Dendritic cell treated with granulocyte-macrophage colony-stimulating factor and Interleukin-4, amounts not matched to agents 40 ng/mL and 50 ng/mL, for 4 days (primary cell): ENCODE results near the gene GRAP2.
"Not testable (repeated sequence)": the region's sequence is repeated elsewhere in the genome, so short reads cannot be mapped to it uniquely, and the experiment has no call there.

Experiments
- H3K27ac Mint-ChIP-seq: one replicate; pipeline ENCODE4 v1.8.0; 2022; ENCODE audit warnings: mild to moderate bottlenecking, mixed read lengths
- H3K27me3 Mint-ChIP-seq: one replicate; pipeline ENCODE4 v1.8.0; 2022; ENCODE audit warnings: mild to moderate bottlenecking, mixed read lengths
- H3K36me3 Mint-ChIP-seq: one replicate; pipeline ENCODE4 v1.8.0; 2022; ENCODE audit warnings: low read depth, mixed read lengths
- H3K4me1 Mint-ChIP-seq: one replicate; pipeline ENCODE4 v1.8.0; 2022; ENCODE audit warnings: low read depth, mixed read lengths
- H3K4me3 Mint-ChIP-seq: one replicate; pipeline ENCODE4 v1.8.0; 2022; ENCODE audit warnings: mild to moderate bottlenecking, moderate library complexity, mixed read lengths
- H3K9me3 Mint-ChIP-seq: one replicate; pipeline ENCODE4 v1.8.0; 2022; ENCODE audit warnings: mixed read lengths
- intact Hi-C: fragments of 100-400 bp; cut with micrococcal nuclease; formaldehyde crosslinking; loops from one replicate; pipeline ENCODE4 v1.15.0; 2022

The GRAP2 gene

DNA sequence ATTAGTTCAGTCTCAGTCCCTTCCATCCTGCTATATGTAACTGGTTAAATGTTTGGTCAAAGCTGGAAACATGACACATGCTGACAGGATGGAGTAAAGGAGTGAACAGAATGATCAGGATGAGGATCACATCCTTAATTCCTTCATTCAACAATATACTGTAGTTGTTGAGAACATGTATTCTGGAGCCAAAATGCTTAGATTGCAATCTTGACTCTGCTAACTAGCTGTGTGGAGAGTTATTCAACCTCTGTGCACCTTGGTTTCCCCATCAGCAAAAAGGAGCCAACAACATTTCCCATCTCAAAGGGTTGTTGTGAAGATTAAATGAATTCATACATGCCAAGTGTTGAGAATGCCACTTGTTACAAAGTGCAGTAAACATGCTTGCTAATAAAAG is 20.2 kb upstream of the GRAP2 start:
- Mint-ChIP-seq H3K4me3 (no peak overlapping the region), H3K36me3 (no peaks in the 10 kb centered on the region), H3K27me3 (peaks cover 3% of the 10 kb centered on the region), H3K9me3 (no peaks in the 10 kb centered on the region), H3K27ac (no peak overlapping the region), H3K4me1 (peaks cover 13% of the 10 kb centered on the region)
- intact Hi-C loops: no loop called here

DNA sequence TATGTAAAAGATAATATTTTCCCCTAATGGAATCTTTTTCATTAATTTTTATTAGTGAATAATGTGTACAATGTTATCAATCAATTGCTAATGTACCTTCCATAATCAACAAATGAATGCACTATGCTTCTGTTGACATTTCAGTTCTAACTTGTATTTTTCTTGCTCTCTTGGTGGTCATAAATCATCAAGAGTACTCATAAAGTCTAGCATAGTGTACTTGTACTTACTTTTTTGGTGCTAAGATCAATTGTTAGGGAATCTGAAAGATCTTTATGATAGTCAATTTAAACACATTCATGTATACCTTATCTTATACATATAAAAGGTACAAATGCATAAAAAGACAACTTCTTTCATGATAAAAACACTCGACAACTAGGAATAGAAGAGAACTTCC is 17.8 kb upstream of the GRAP2 start:
- H3K27me3 Mint-ChIP-seq: peaks cover 5% of the 10 kb centered on the region
- intact Hi-C loops: no loop called here
- H3K9me3 Mint-ChIP-seq: no peaks in the 10 kb centered on the region
- H3K4me1 Mint-ChIP-seq: peaks cover 8% of the 10 kb centered on the region
- no peaks in the 10 kb centered on the region for H3K36me3 Mint-ChIP-seq
- no peak overlapping the region for H3K4me3 Mint-ChIP-seq
- no peak overlapping the region for H3K27ac Mint-ChIP-seq

GRCh38 chr22:39889924-39890323 is 11.0 kb upstream of the GRAP2 start:
- H3K27me3 Mint-ChIP-seq, H3K36me3 Mint-ChIP-seq, H3K27ac Mint-ChIP-seq, H3K4me3 Mint-ChIP-seq, intact Hi-C loops, H3K9me3 Mint-ChIP-seq: not testable (repeated sequence)
- peaks cover 18% of the 10 kb centered on the region for H3K4me1 Mint-ChIP-seq

GRCh38 chr22:39893526-39893925 is 7.4 kb upstream of the GRAP2 start, which contains the start of gene ENTHD1:
ENTHD1 (minus strand) TSS chr22:39893760; CDS start chr22:39887748, 6,012 bp downstream.
- Mint-ChIP-seq H3K27me3 (no peaks in the 10 kb centered on the region), H3K4me1 (peaks cover 13% of the 10 kb centered on the region), H3K4me3 (no peak within 1 kb of the TSS), H3K36me3 (no peaks in the 10 kb centered on the region), H3K27ac (no peak within 1 kb of the TSS), H3K9me3 (no peaks in the 10 kb centered on the region)
- intact Hi-C loops: no loop called here

GRCh38 chr22:39894554-39895092 is 6.3 kb upstream of the GRAP2 start:
- no peaks in the 10 kb centered on the region for H3K36me3 Mint-ChIP-seq
- intact Hi-C loops: no loop called here
- no peak overlapping the region for H3K27ac Mint-ChIP-seq
- H3K4me1 Mint-ChIP-seq: peaks cover 22% of the 10 kb centered on the region
- no peak overlapping the region for H3K4me3 Mint-ChIP-seq
- H3K9me3 Mint-ChIP-seq: no peaks in the 10 kb centered on the region
- no peaks in the 10 kb centered on the region for H3K27me3 Mint-ChIP-seq

DNA sequence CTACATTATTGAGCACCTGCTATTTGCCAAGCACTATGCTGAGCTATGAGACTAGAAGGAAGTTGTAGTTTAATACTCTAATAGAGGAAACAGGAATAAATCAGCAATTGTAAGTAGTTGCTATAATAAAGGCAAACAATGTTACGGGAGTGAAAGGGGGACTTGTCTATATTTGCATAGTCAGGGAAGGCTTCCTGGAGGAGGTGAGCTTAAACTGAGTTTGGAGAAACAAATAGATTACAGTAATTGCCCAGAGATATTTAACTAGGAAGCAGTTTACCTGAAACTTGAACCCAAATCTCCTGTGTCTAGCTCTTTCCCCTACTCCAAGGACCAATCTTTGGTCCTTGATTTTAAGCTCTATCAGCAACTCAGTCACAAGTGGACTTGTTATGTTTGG is 5.2 kb upstream of the GRAP2 start:
- H3K9me3 Mint-ChIP-seq: no peaks in the 10 kb centered on the region
- H3K36me3 Mint-ChIP-seq: no peaks in the 10 kb centered on the region
- no peaks in the 10 kb centered on the region for H3K27me3 Mint-ChIP-seq
- no peak overlapping the region for H3K4me3 Mint-ChIP-seq
- H3K4me1 Mint-ChIP-seq: peaks cover 30% of the 10 kb centered on the region
- intact Hi-C loops: no loop called here
- H3K27ac Mint-ChIP-seq: no peak overlapping the region

DNA sequence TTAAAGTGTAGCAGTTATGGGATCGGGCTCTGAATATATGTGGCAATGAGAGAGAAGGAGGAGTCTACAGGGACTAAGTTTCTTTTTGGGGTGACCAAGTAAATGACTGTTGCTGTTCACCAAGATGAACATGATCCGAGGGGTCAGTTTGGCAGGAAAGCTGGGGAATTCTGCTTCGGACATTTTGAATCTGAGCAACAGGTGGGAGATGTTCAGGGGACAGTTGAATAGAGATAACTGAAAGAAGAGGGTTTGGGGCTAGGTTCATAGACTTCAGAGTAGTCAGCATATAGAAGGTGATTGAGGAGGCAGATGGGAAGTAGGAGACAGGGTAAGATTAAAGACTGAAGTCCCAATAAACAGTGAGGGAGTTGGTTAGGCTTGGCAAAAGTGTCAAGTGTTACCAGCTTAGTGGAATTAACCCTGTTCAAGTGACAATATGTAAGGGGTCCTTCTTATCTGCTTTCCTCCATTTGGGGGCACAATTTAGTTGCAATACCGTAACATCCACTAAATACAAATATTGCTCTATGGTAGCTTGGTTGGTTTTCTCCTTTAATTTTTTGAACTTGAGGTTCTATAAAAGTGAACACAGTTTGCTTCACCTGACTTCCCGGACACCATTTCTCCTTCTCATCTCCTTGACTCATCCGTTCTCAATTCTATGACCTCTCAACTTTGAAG is 4.4 kb upstream of the GRAP2 start:
- Mint-ChIP-seq H3K27me3 (no peaks in the 10 kb centered on the region), H3K27ac (no peak overlapping the region), H3K4me1 (peaks cover 36% of the 10 kb centered on the region), H3K4me3 (no peak overlapping the region), H3K9me3 (no peaks in the 10 kb centered on the region), H3K36me3 (no peaks in the 10 kb centered on the region)
- intact Hi-C loops: no loop called here

DNA sequence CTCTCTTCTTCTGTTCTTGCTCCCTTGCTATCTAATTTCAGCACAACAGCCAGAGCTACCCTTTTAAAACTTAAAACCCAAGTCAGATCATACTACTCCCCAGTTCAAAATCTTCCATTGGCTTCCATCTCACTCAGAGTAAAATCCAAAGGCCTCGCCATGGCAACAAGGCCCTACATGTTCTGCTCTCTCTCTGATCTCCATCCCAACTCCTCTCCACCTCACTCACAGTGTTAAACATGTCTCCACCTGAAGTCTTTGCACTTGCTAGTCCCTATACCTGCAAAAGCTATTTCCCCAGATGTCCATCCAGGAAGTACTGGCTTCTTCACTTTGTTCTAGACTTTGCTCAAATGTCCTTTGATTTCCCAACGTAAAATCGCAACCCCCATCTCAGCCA is 3.0 kb upstream of the GRAP2 start:
- Mint-ChIP-seq H3K27me3 (no peaks in the 10 kb centered on the region), H3K9me3 (no peaks in the 10 kb centered on the region), H3K27ac (no peak overlapping the region), H3K4me3 (no peak overlapping the region), H3K4me1 (peaks cover 26% of the 10 kb centered on the region), H3K36me3 (no peaks in the 10 kb centered on the region)
- intact Hi-C loops: no loop called here

GRCh38 chr22:39898997-39899396 is 1.9 kb upstream of the GRAP2 start:
- Mint-ChIP-seq H3K27me3 (no peaks in the 10 kb centered on the region), H3K27ac (no peak overlapping the region), H3K36me3 (no peaks in the 10 kb centered on the region), H3K4me3 (no peak overlapping the region), H3K4me1 (peaks cover 23% of the 10 kb centered on the region), H3K9me3 (no peaks in the 10 kb centered on the region)
- intact Hi-C loops: no loop called here

GRCh38 chr22:39901565-39902146 is 772 bp downstream of the GRAP2 start:
- H3K27me3 Mint-ChIP-seq: peaks cover 6% of the 10 kb centered on the region
- no peaks in the 10 kb centered on the region for H3K36me3 Mint-ChIP-seq
- H3K4me1 Mint-ChIP-seq: peaks cover 23% of the 10 kb centered on the region
- no peak overlapping the region for H3K27ac Mint-ChIP-seq
- intact Hi-C loops: loop anchor here (2.0 kb wide), 1 partner anchor 63 kb away; no protein-coding TSS in a partner anchor
- H3K9me3 Mint-ChIP-seq: no peaks in the 10 kb centered on the region
- no peak overlapping the region for H3K4me3 Mint-ChIP-seq

DNA sequence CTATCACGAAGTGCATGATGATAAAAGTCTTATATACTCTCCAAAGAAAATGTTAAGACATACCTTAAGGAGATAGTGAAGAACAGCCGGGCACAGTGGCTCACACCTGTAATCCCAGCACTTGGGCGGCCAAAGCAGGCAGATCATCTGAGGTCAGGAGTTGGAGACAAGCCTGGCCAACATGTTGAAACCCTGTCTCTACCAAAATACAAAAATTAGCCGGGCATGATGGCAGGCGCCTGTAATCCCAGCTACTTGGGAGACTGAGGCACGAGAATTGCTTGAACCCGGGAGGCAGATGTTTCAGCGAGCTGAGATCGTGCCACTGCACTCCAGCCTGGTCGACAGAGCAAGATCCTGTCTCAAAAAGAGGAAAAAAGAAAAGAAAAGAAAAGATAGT is 3.1 kb downstream of the GRAP2 start:
- Mint-ChIP-seq H3K27me3 (peaks cover 15% of the 10 kb centered on the region), H3K4me1 (peaks cover 18% of the 10 kb centered on the region)
- H3K27ac Mint-ChIP-seq, H3K36me3 Mint-ChIP-seq, H3K4me3 Mint-ChIP-seq, intact Hi-C loops, H3K9me3 Mint-ChIP-seq: not testable (repeated sequence)

DNA sequence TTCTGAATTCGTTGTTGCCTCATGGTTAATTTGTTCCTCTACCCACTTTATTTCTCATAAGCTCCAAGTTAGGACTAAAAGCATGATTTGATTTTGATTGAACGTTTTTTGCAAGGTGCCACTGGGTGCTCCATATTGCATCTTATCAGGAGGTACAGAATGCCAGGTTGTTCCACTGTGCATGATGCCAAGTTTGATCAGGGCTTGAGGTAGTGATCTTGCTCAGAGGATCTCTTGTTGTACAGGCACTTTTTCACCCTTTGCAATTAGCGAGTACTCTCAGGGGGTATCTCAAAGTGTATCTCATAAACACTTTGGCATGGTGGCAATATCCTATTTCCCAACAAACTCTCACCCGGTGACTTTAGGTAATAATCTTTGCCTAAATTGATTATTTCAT is 4.0 kb downstream of the GRAP2 start:
- Mint-ChIP-seq H3K9me3 (no peaks in the 10 kb centered on the region), H3K4me3 (no peak overlapping the region), H3K27me3 (peaks cover 18% of the 10 kb centered on the region), H3K36me3 (no peaks in the 10 kb centered on the region), H3K27ac (no peak overlapping the region), H3K4me1 (peaks cover 14% of the 10 kb centered on the region)
- intact Hi-C loops: no loop called here

GRCh38 chr22:39905687-39906086 is 4.8 kb downstream of the GRAP2 start:
- H3K4me1 Mint-ChIP-seq: peaks cover 6% of the 10 kb centered on the region

DNA sequence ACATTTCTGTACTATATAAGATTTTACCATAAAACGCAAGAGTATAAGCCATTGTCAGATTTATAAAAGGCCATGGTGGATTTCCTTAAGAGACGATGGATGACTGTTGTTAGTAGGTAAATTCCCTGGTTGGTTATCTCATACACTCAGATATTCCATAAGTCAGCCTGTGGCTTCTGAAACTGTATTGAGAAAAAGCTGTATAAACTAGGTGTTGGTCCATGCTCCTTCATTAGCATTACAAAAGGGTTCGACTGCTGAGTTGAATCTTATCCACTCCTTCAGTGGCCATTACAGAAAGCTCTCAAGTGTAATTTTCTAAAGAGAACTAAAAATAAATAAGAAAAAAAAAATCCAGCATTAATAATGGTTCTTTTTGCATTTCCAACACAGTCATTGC is 5.3 kb downstream of the GRAP2 start:
- intact Hi-C loops: no loop called here
- no peak overlapping the region for H3K4me3 Mint-ChIP-seq
- no peak overlapping the region for H3K27ac Mint-ChIP-seq
- H3K9me3 Mint-ChIP-seq: no peaks in the 10 kb centered on the region
- no peaks in the 10 kb centered on the region for H3K36me3 Mint-ChIP-seq
- H3K4me1 Mint-ChIP-seq: peaks cover under 1% of the 10 kb centered on the region
- H3K27me3 Mint-ChIP-seq: peaks cover 24% of the 10 kb centered on the region

More at GRCh38 chr22:39905687-39906086, 4.8 kb downstream of the GRAP2 start:
- Mint-ChIP-seq H3K4me3 (no peak overlapping the region), H3K9me3 (no peaks in the 10 kb centered on the region), H3K27ac (no peak overlapping the region), H3K36me3 (no peaks in the 10 kb centered on the region), H3K27me3 (peaks cover 22% of the 10 kb centered on the region)
- intact Hi-C loops: no loop called here
